KMS-11 (cell line): ENCODE data around the gene EIF5A.

Experiments
- H2AFZ ChIP-seq: fragments of 200-600 bp; sonication (generic); 2 replicates; pipeline ENCODE4 v1.6.1; 2016; ENCODE audit warnings: antibody characterized with exemption, mixed run types, low read depth
- H3K27ac ChIP-seq: fragments of 200-600 bp; sonication (generic); 2 replicates; pipeline ENCODE4 v1.6.1; 2016; ENCODE audit warnings: mild to moderate bottlenecking, mixed run types
- H3K27me3 ChIP-seq: fragments of 200-600 bp; sonication (generic); 2 replicates; pipeline ENCODE4 v1.6.1; 2017; ENCODE audit warnings: mild to moderate bottlenecking, low read depth, mixed run types, moderate library complexity; ENCODE audit not compliant: insufficient read depth
- H3K36me3 ChIP-seq: fragments of 200-600 bp; sonication (generic); 2 replicates; pipeline ENCODE4 v1.6.1; 2017; ENCODE audit warnings: mild to moderate bottlenecking, mixed run types; ENCODE audit not compliant: insufficient read depth
- H3K4me1 ChIP-seq: fragments of 200-600 bp; sonication (generic); 2 replicates; pipeline ENCODE4 v1.6.1; 2016; ENCODE audit warnings: mild to moderate bottlenecking, low read depth, mixed run types; ENCODE audit not compliant: poor library complexity, severe bottlenecking
- H3K4me2 ChIP-seq: fragments of 200-600 bp; sonication (generic); 2 replicates; pipeline ENCODE4 v1.7.0; 2016; ENCODE audit warnings: mild to moderate bottlenecking, mixed run types
- H3K4me3 ChIP-seq: fragments of 200-600 bp; sonication (generic); IDR thresholded peaks from 2 replicates; pipeline ENCODE4 v1.6.1; 2017; ENCODE audit warnings: low read depth, low read length, mixed read lengths; ENCODE audit not compliant: insufficient read depth
- H3K79me2 ChIP-seq: fragments of 200-600 bp; sonication (generic); 2 replicates; pipeline ENCODE4 v1.6.1; 2016; ENCODE audit warnings: low read depth, mixed run types; ENCODE audit not compliant: insufficient read depth
- H3K9ac ChIP-seq: fragments of 200-600 bp; sonication (generic); 2 replicates; pipeline ENCODE4 v1.6.1; 2016; ENCODE audit warnings: mild to moderate bottlenecking, mixed run types
- H4K20me1 ChIP-seq: fragments of 200-600 bp; sonication (generic); 2 replicates; pipeline ENCODE4 v1.6.1; 2016; ENCODE audit warnings: mild to moderate bottlenecking, mixed run types; ENCODE audit not compliant: insufficient read depth
- TF ChIP-seq, protein P1 (sequence below): fragments of 200-600 bp; sonication (generic); conservative IDR thresholded peaks from 2 replicates; pipeline ENCODE4 v1.6.1; 2017; ENCODE audit warnings: low read depth, mild to moderate bottlenecking, antibody characterized with exemption, low read length, moderate library complexity, mixed read lengths

EIF5A gene

DNA sequence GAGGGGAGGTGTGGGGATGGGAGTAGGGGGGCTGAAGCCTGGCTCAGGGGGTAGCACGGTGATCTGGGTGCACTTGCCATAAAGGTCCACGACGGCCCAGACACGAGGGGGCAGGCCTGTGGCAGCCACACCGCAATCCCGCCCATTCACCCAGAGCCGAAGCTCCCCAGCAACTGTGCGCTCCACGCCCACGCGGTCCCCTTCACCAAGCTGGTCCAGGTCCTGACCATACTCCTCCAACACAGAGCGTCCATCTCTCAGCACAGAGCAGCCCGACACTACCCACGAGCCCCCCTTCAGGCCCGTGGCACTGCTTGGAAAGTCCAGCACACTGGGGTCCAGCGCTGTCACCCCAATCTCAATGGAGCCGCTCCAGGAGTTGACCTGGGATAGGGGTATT is 20.1 kb downstream of the EIF5A start:
- Histone ChIP-seq H3K36me3 (no peaks in the 10 kb centered on the region), H3K27ac (no peak overlapping the region), H3K4me1 (no peaks in the 10 kb centered on the region), H2AFZ (no peak overlapping the region), H3K79me2 (no peaks in the 10 kb centered on the region), H3K27me3 (no peaks in the 10 kb centered on the region), H4K20me1 (no peaks in the 10 kb centered on the region), H3K9ac (no peak overlapping the region), H3K4me2 (no peak overlapping the region), H3K4me3 (no peak overlapping the region)
- TF ChIP-seq, protein P1, sequence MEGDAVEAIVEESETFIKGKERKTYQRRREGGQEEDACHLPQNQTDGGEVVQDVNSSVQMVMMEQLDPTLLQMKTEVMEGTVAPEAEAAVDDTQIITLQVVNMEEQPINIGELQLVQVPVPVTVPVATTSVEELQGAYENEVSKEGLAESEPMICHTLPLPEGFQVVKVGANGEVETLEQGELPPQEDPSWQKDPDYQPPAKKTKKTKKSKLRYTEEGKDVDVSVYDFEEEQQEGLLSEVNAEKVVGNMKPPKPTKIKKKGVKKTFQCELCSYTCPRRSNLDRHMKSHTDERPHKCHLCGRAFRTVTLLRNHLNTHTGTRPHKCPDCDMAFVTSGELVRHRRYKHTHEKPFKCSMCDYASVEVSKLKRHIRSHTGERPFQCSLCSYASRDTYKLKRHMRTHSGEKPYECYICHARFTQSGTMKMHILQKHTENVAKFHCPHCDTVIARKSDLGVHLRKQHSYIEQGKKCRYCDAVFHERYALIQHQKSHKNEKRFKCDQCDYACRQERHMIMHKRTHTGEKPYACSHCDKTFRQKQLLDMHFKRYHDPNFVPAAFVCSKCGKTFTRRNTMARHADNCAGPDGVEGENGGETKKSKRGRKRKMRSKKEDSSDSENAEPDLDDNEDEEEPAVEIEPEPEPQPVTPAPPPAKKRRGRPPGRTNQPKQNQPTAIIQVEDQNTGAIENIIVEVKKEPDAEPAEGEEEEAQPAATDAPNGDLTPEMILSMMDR, result no peak

DNA sequence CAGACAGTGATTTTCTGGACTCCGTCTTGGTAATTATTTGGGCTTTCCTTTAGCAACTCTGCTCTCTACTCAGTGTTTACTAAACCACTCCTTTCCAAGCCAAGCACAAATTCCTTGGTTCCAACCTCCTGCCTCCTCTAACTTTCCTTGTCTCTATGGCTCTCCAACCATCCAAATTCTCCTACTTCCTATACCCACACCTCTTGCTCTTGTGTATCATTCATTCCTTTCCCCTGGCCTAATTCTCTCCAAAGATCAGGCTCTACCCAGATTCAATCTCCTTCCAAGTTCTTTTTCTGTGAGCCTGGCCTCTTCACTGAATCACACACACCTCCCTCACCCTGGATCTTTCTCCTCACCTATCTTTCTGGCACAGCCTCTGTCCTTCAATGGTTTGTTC is 20.6 kb downstream of the EIF5A start:
- H3K4me3 ChIP-seq, result no peak overlapping the region

DNA sequence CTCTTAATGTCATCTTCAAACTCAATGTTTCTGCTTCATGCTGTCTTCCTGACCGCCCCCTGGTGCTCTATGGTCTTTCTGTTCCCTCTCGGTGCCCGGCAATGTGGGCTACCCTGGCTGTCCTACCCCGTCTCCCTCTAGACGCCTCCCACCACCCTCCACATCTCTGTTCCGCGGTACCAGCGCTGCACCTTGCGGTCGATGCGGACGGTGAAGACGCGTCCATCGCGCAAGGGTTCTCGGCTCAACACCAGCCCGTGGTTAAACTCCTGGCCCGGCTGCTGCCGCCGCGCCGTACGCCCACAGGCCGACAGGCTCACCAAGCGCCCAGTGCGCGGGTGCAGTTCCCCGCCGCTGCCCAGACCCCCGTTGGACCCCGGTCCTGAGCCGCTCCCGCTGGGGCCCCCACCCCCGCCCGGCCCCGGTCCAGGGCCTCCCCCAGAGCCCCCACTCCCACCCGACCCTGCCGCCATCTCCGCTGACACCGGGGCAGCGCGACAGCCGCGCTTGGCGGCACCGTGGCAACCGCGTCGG is 21.5 kb downstream of the EIF5A start, which contains the start of gene NEURL4:
TSS of gene NEURL4 (minus strand) at position 496 of the 534 bp plus-strand sequence. CDS start at position 473, 23 bp downstream.
- Histone ChIP-seq H3K4me3 (no peak within 1 kb of the TSS), H3K79me2 (no peaks in the 10 kb centered on the region), H3K27me3 (no peaks in the 10 kb centered on the region), H2AFZ (peak within 1 kb of the TSS; percentile 30; the same call in 1 of the 2 replicates), H3K27ac (no peak within 1 kb of the TSS), H3K9ac (no peak within 1 kb of the TSS), H3K4me1 (no peaks in the 10 kb centered on the region), H4K20me1 (no peaks in the 10 kb centered on the region), H3K4me2 (peak within 1 kb of the TSS; percentile 29), H3K36me3 (no peaks in the 10 kb centered on the region)
- TF ChIP-seq, protein P1, result no peak

More for the DNA sequence above, 20.6 kb downstream of the EIF5A start:
- Histone ChIP-seq H3K27ac (no peak overlapping the region), H4K20me1 (no peaks in the 10 kb centered on the region), H3K27me3 (no peaks in the 10 kb centered on the region), H3K36me3 (no peaks in the 10 kb centered on the region), H3K4me1 (no peaks in the 10 kb centered on the region), H3K9ac (no peak overlapping the region), H2AFZ (no peak overlapping the region), H3K79me2 (no peaks in the 10 kb centered on the region), H3K4me2 (peak overlapping the region; percentile 29; the same call in 1 of the 2 replicates)
- TF ChIP-seq, protein P1, result no peak

DNA sequence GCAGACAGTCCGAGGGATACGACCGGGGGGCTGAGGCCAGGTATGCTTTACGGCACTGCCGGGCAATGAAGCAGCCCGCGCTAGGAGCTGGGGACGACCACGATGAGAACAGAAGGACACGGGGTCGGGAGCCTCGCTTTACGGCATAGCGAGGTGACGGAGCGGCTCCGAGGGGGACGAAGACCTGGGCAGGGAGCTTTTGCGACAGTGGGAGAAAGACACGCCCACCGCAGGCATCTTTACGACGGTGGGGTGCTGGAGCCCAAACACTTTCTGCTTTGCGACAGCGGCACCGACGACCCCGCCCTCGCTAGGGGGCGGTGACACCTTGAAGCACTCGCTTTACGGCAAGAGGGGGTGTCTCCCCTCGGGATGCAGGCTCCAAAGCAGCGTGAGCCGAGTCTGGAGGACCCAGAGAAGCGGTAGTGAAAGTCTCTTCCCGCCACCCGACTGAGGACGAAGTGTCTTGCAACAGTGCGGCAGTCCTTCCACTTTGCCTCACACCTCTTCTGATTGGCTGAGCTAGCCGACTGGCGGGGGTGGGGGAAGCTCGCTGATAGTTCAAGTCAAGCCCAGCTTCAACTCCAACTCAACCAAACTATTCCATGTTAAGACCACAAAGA is 22.1 kb downstream of the EIF5A start:
- H4K20me1 ChIP-seq, result no peaks in the 10 kb centered on the region
- TF ChIP-seq, protein P1, result no peak
- H3K4me1 ChIP-seq, result no peaks in the 10 kb centered on the region
- H3K27ac ChIP-seq, result no peak overlapping the region
- H2AFZ ChIP-seq, result peak overlapping the region; percentile 30; the same call in 1 of the 2 replicates
- H3K27me3 ChIP-seq, result no peaks in the 10 kb centered on the region
- H3K9ac ChIP-seq, result no peak overlapping the region
- H3K36me3 ChIP-seq, result no peaks in the 10 kb centered on the region
- H3K79me2 ChIP-seq, result no peaks in the 10 kb centered on the region
- H3K4me3 ChIP-seq, result no peak overlapping the region
- no peak overlapping the region for H3K4me2 ChIP-seq
